Endodermal cell (in vitro differentiated cells): ENCODE measurements around the gene TMEM31. TPM values are rescaled to one million over a fixed set of nuclear protein-coding genes. Genes with fewer than 3 reads are reported as not detected.
"Not testable (repeated sequence)": the region's sequence is repeated elsewhere in the genome, so short reads cannot be mapped to it uniquely, and the experiment has no call there.

Experiments used
- DNase-seq: peaks from one replicate; pipeline ENCODE4 v3.0.0-alpha.2; 2017
- H3K27ac ChIP-seq: 2 replicates; pipeline ENCODE4 v1.5.1; 2013; ENCODE audit warnings: mild to moderate bottlenecking, low read depth, low read length, moderate library complexity
- H3K27me3 ChIP-seq: 2 replicates; pipeline ENCODE4 v1.6.1; 2013; ENCODE audit warnings: mild to moderate bottlenecking, low read length, moderate library complexity; ENCODE audit not compliant: insufficient read depth, control insufficient read depth, poor library complexity, severe bottlenecking
- H3K36me3 ChIP-seq: 2 replicates; pipeline ENCODE4 v1.7.0; 2013; ENCODE audit warnings: mild to moderate bottlenecking, low read length, moderate library complexity; ENCODE audit not compliant: control insufficient read depth, insufficient read depth
- H3K4me1 ChIP-seq: one replicate; pipeline ENCODE4 v1.7.0; 2013; ENCODE audit warnings: low read length; ENCODE audit not compliant: control insufficient read depth, insufficient read depth
- H3K4me3 ChIP-seq: 2 replicates; pipeline ENCODE4 v1.5.1; 2013; ENCODE audit warnings: mild to moderate bottlenecking, low read length, moderate library complexity
- H3K9ac ChIP-seq: 2 replicates; pipeline ENCODE4 v1.6.1; 2013; ENCODE audit warnings: mild to moderate bottlenecking, low read length, moderate library complexity; ENCODE audit not compliant: poor library complexity, severe bottlenecking; ENCODE audit errors: extremely low read depth
- H3K9me3 ChIP-seq: 2 replicates; pipeline ENCODE4 v1.6.1; 2013; ENCODE audit warnings: mild to moderate bottlenecking, low read length, moderate library complexity; ENCODE audit not compliant: control insufficient read depth
- H3K27ac Mint-ChIP-seq: 2 replicates; pipeline ENCODE4 v1.8.0; 2020; ENCODE audit warnings: mixed read lengths
- H3K27me3 Mint-ChIP-seq: 2 replicates; pipeline ENCODE4 v1.8.0; 2021; ENCODE audit warnings: mild to moderate bottlenecking, mixed read lengths; ENCODE audit not compliant: insufficient read depth
- H3K36me3 Mint-ChIP-seq: 2 replicates; pipeline ENCODE4 v1.8.0; 2020; ENCODE audit warnings: low read depth, mixed read lengths
- H3K4me1 Mint-ChIP-seq: 2 replicates; pipeline ENCODE4 v1.8.0; 2020; ENCODE audit warnings: mixed read lengths
- H3K4me3 Mint-ChIP-seq: 2 replicates; pipeline ENCODE4 v1.8.0; 2020; ENCODE audit warnings: mild to moderate bottlenecking, moderate library complexity, mixed read lengths
- H3K9me3 Mint-ChIP-seq: 2 replicates; pipeline ENCODE4 v1.8.0; 2020; ENCODE audit warnings: mild to moderate bottlenecking, mixed read lengths
- CTCF ChIP-seq: fragments of 200-600 bp; sonication (generic); conservative IDR thresholded peaks from 2 replicates; pipeline ENCODE4 v1.5.0; 2021; ENCODE audit warnings: antibody characterized with exemption, mild to moderate bottlenecking
- WGBS, 2 experiments: methylation state at CpG; one replicate each; pipeline versions ENCODE4 v1.1.5 to v1.1.7; 2013; ENCODE audit warnings: missing lambda C conversion rate in 2 of 2, mixed read lengths in 1 of 2; ENCODE audit not compliant: insufficient coverage in 1 of 2, insufficient read length in 1 of 2; 5-methylcytosine and 5-hydroxymethylcytosine counted together
- total RNA-seq, 2 donors: library from RNA; stranded (reverse); fragmentation: NEBNext Ultra II Directional in 1 of 2; extraction: Animal tissue kit (Norgen Biotek cat#: 25700) in 1 of 2; gene quantifications; 2 replicates in 1 of 2; 3 replicates in 1 of 2; pipeline ENCODE4 v1.2.1, GENCODE V29; 2021

The TMEM31 gene
- total RNA-seq, 2 donors from 2014 or later, result 1.00 TPM; not detected in 1

- Histone ChIP-seq H3K27me3 (no peaks in the 10 kb centered on the region), H3K4me3 (no peak overlapping the region), H3K36me3 (peaks cover 20% of the 10 kb centered on the region), H3K9me3 (peaks cover 11% of the 10 kb centered on the region), H3K9ac (no peak overlapping the region), H3K4me1 (no peaks in the 10 kb centered on the region), H3K27ac (no peak overlapping the region)
- Mint-ChIP-seq H3K4me1 (peaks cover 63% of the 10 kb centered on the region), H3K9me3 (peaks cover 16% of the 10 kb centered on the region), H3K4me3 (no peak overlapping the region), H3K36me3 (peaks cover 52% of the 10 kb centered on the region), H3K27ac (peak overlapping the region; percentile 8), H3K27me3 (no peaks in the 10 kb centered on the region)
- no CpG with 5 or more reads among the region's 1 CpG for WGBS, 2 experiments
- no peak for DNase-seq
- TF ChIP-seq CTCF, result no peak
These were observed 47.8 kb downstream of the TMEM31 start for GRCh38 chrX:103758555-103758954.

- H3K9me3 ChIP-seq, H3K9ac ChIP-seq, H3K36me3 ChIP-seq, H3K27me3 Mint-ChIP-seq, H3K4me1 ChIP-seq, H3K4me3 ChIP-seq, H3K27ac ChIP-seq, DNase-seq, H3K27me3 ChIP-seq: not testable (repeated sequence)
- Mint-ChIP-seq H3K4me1 (peaks cover 83% of the 10 kb centered on the region), H3K4me3 (peak overlapping the region; percentile 83), H3K36me3 (peaks cover 34% of the 10 kb centered on the region), H3K27ac (peak overlapping the region; percentile 60), H3K9me3 (peaks cover 13% of the 10 kb centered on the region)
- 78 to 81% methylated on average over 4 to 5 of the region's 5 CpGs for WGBS, 2 experiments
These were observed 52.8 kb downstream of the TMEM31 start for GRCh38 chrX:103763541-103763940.

Other genes starting within 250 kb of the TMEM31 start
- gene RAB40A, start 191.4 kb upstream of the TMEM31 start, total RNA-seq, result under 1 TPM; 0.51 to 0.66 TPM
- gene TCEAL4, start 125.4 kb upstream of the TMEM31 start, total RNA-seq, result 10 to 100 TPM; 72.7 to 88.8 TPM
- gene TCEAL3, start 102.9 kb upstream of the TMEM31 start, total RNA-seq, result 10 to 100 TPM in 1 of 2 donors, 1 to 10 TPM in 1; 9.2 to 11.0 TPM
- 1 to 10 TPM; 4.5 to 4.8 TPM for gene TCEAL1, start 81.9 kb upstream of the TMEM31 start, total RNA-seq
- gene MORF4L2, start 24.2 kb upstream of the TMEM31 start, total RNA-seq, result 100 to 1,000 TPM; 400 to 509 TPM
- gene PLP1, start 65.9 kb downstream of the TMEM31 start, total RNA-seq, result 10 to 100 TPM in 1 of 2 donors, 1 to 10 TPM in 1; 5.1 to 16.0 TPM
- gene RAB9B, start 121.3 kb downstream of the TMEM31 start, total RNA-seq, result under 1 TPM; 0.42 to 0.64 TPM